ENCODE results near the gene EP300. TPM values are rescaled to one million over a fixed set of nuclear protein-coding genes. Genes with fewer than 3 reads are reported as not detected.

The EP300 gene
- total RNA-seq, 1 donor from 2014 or later, result 143 TPM

GRCh38 chr22:41110968-41111367, 18.6 kb downstream of the EP300 start:
- H3K27me3 Mint-ChIP-seq, result no peaks in the 10 kb centered on the region
- H3K27ac Mint-ChIP-seq, result no peak overlapping the region
- peaks cover 6% of the 10 kb centered on the region for H3K36me3 Mint-ChIP-seq (ENCODE audit: insufficient read depth)
- no peaks in the 10 kb centered on the region for H3K9me3 Mint-ChIP-seq (ENCODE audit: low read depth)
- DNase-seq (ENCODE audit: low spot score, unreplicated experiment), result no peak
- no peak for TF ChIP-seq CTCF (IDR thresholded peaks at IDR 0.05; ENCODE audit: unreplicated experiment)
- H3K4me3 Mint-ChIP-seq (ENCODE audit: low read depth), result no peak overlapping the region
- H3K4me1 Mint-ChIP-seq (ENCODE audit: low read depth), result no peaks in the 10 kb centered on the region

- Mint-ChIP-seq H3K9me3 (ENCODE audit: low read depth) (no peaks in the 10 kb centered on the region), H3K36me3 (ENCODE audit: insufficient read depth) (peaks cover 28% of the 10 kb centered on the region), H3K4me3 (ENCODE audit: low read depth) (no peak overlapping the region), H3K4me1 (ENCODE audit: low read depth) (peaks cover 2% of the 10 kb centered on the region), H3K27ac (no peak overlapping the region), H3K27me3 (no peaks in the 10 kb centered on the region)
- TF ChIP-seq CTCF (IDR thresholded peaks at IDR 0.05; ENCODE audit: unreplicated experiment), result no peak
- DNase-seq (ENCODE audit: low spot score, unreplicated experiment), result no peak
Measured at GRCh38 chr22:41116342-41116741, 23.9 kb downstream of the EP300 start.

GRCh38 chr22:41117127-41117965, 25.0 kb downstream of the EP300 start:
- H3K27ac Mint-ChIP-seq, result peak overlapping the region; percentile 41
- H3K4me3 Mint-ChIP-seq (ENCODE audit: low read depth), result no peak overlapping the region
- H3K9me3 Mint-ChIP-seq (ENCODE audit: low read depth), result no peaks in the 10 kb centered on the region
- H3K27me3 Mint-ChIP-seq, result no peaks in the 10 kb centered on the region
- no peak for TF ChIP-seq CTCF (IDR thresholded peaks at IDR 0.05; ENCODE audit: unreplicated experiment)
- peaks cover 2% of the 10 kb centered on the region for H3K4me1 Mint-ChIP-seq (ENCODE audit: low read depth)
- no peak for DNase-seq (ENCODE audit: low spot score, unreplicated experiment)
- H3K36me3 Mint-ChIP-seq (ENCODE audit: insufficient read depth), result peaks cover 27% of the 10 kb centered on the region

GRCh38 chr22:41123151-41123550, 30.8 kb downstream of the EP300 start:
- Mint-ChIP-seq H3K9me3 (ENCODE audit: low read depth) (no peaks in the 10 kb centered on the region), H3K27me3 (no peaks in the 10 kb centered on the region), H3K27ac (peak overlapping the region; percentile 53), H3K4me3 (ENCODE audit: low read depth) (no peak overlapping the region), H3K4me1 (ENCODE audit: low read depth) (peaks cover 2% of the 10 kb centered on the region), H3K36me3 (ENCODE audit: insufficient read depth) (peaks cover 30% of the 10 kb centered on the region)
- TF ChIP-seq CTCF (IDR thresholded peaks at IDR 0.05; ENCODE audit: unreplicated experiment), result no peak
- DNase-seq (ENCODE audit: low spot score, unreplicated experiment), result no peak

GRCh38 chr22:41124086-41124485, 31.7 kb downstream of the EP300 start:
- H3K4me1 Mint-ChIP-seq (ENCODE audit: low read depth), result peaks cover 2% of the 10 kb centered on the region
- no peak for DNase-seq (ENCODE audit: low spot score, unreplicated experiment)
- H3K36me3 Mint-ChIP-seq (ENCODE audit: insufficient read depth), result peaks cover 27% of the 10 kb centered on the region

More at GRCh38 chr22:41124086-41124485, 31.7 kb downstream of the EP300 start:
- Mint-ChIP-seq H3K9me3 (ENCODE audit: low read depth) (no peaks in the 10 kb centered on the region), H3K4me3 (ENCODE audit: low read depth) (no peak overlapping the region), H3K27me3 (no peaks in the 10 kb centered on the region), H3K27ac (peak overlapping the region; percentile 64)
- TF ChIP-seq CTCF (IDR thresholded peaks at IDR 0.05; ENCODE audit: unreplicated experiment), result no peak
